ENCODE data around the gene PDK3.

- TF ChIP-seq CTCF (IDR thresholded peaks at IDR 0.05; ENCODE audit: poor library complexity): no peak
- TF ChIP-seq EZH2 (IDR thresholded peaks at IDR 0.05; ENCODE audit: borderline replicate concordance): no peak
These were observed 21.2 kb upstream of the PDK3 start for GRCh38 chrX:24443918-24444317.

All from hepatocyte (in vitro differentiated cells).